ENCODE data around the gene FGF18. TPM values are rescaled to one million over a fixed set of nuclear protein-coding genes. Genes with fewer than 3 reads are reported as not detected.
"Not testable (repeated sequence)": the region's sequence is repeated elsewhere in the genome, so short reads cannot be mapped to it uniquely, and the experiment has no call there.

The FGF18 gene
- total RNA-seq, 1 donor from 2014 or later, result 1.2 TPM

GRCh38 chr5:171391996-171392577, 27.4 kb upstream of the FGF18 start:
- H3K4me3 Mint-ChIP-seq (ENCODE audit: unreplicated experiment), result peak overlapping the region; percentile 52
- Histone ChIP-seq H3K9me3 (ENCODE audit: insufficient read depth, low read depth, low read length) (no peaks in the 10 kb centered on the region), H3K4me2 (ENCODE audit: low read length) (peak overlapping the region; percentile 93), H3K4me3 (ENCODE audit: insufficient read depth, low read depth, low read length) (no peak overlapping the region), H2AFZ (ENCODE audit: low read depth, low read length) (no peak overlapping the region), H4K20me1 (ENCODE audit: insufficient read depth, low read length) (peaks cover 93% of the 10 kb centered on the region), H3K36me3 (ENCODE audit: insufficient read depth, low read length) (peaks cover 62% of the 10 kb centered on the region), H3K27ac (ENCODE audit: low read depth, low read length) (no peak overlapping the region), H3K27me3 (ENCODE audit: insufficient read depth, low read length) (no peaks in the 10 kb centered on the region), H3K79me2 (ENCODE audit: insufficient read depth, low read length) (peaks cover 94% of the 10 kb centered on the region), H3K9ac (ENCODE audit: low read length) (peak overlapping the region; percentile 8), H3K4me1 (ENCODE audit: insufficient read depth, low read length) (peaks cover 18% of the 10 kb centered on the region)
- peaks cover 9% of the 10 kb centered on the region for H3K4me1 Mint-ChIP-seq (ENCODE audit: low read depth, unreplicated experiment)
- H3K9me3 Mint-ChIP-seq (ENCODE audit: unreplicated experiment), result no peaks in the 10 kb centered on the region
- H3K36me3 Mint-ChIP-seq (ENCODE audit: low read depth, unreplicated experiment), result peaks cover 11% of the 10 kb centered on the region
- TF ChIP-seq, protein P1, sequence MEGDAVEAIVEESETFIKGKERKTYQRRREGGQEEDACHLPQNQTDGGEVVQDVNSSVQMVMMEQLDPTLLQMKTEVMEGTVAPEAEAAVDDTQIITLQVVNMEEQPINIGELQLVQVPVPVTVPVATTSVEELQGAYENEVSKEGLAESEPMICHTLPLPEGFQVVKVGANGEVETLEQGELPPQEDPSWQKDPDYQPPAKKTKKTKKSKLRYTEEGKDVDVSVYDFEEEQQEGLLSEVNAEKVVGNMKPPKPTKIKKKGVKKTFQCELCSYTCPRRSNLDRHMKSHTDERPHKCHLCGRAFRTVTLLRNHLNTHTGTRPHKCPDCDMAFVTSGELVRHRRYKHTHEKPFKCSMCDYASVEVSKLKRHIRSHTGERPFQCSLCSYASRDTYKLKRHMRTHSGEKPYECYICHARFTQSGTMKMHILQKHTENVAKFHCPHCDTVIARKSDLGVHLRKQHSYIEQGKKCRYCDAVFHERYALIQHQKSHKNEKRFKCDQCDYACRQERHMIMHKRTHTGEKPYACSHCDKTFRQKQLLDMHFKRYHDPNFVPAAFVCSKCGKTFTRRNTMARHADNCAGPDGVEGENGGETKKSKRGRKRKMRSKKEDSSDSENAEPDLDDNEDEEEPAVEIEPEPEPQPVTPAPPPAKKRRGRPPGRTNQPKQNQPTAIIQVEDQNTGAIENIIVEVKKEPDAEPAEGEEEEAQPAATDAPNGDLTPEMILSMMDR (IDR thresholded peaks at IDR 0.05; ENCODE audit: insufficient read depth, low read depth, low read length), result no peak
- TF ChIP-seq EZH2 (IDR thresholded peaks at IDR 0.05; ENCODE audit: insufficient read depth, low read length), result no peak
- no peak for FAIRE-seq
- no peak for DNase-seq (ENCODE audit: low read depth)
- no peak overlapping the region for H3K27ac Mint-ChIP-seq (ENCODE audit: unreplicated experiment)
- H3K27me3 Mint-ChIP-seq (ENCODE audit: low read depth, unreplicated experiment), result no peaks in the 10 kb centered on the region

DNA sequence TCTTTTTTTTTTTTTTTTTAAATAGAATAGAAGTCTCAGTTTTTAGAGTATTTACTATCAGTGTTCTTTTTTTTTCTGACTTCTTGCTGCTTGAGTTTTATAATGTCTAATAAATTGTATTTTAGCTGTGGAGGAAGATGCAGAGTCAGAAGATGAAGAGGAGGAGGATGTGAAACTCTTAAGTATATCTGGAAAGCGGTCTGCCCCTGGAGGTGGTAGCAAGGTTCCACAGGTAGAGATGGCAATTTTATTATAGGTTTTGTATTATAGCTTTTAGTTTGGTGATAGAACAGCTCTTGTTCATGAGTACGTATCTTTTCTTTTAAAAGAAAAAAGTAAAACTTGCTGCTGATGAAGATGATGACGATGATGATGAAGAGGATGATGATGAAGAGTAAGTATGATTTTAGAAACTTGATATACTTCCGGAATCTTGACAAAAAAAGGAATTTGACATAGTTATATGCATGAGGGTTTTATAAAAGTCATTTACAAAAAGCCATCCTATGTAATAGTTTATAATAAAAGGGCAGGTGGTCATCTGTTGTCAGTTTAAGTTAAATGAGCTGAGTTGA, 26.8 kb upstream of the FGF18 start:
- Histone ChIP-seq H3K9me3 (ENCODE audit: insufficient read depth, low read depth, low read length) (no peaks in the 10 kb centered on the region), H3K27ac (ENCODE audit: low read depth, low read length) (no peak overlapping the region), H3K4me1 (ENCODE audit: insufficient read depth, low read length) (peaks cover 18% of the 10 kb centered on the region), H3K9ac (ENCODE audit: low read length) (no peak overlapping the region), H4K20me1 (ENCODE audit: insufficient read depth, low read length) (peaks cover 99% of the 10 kb centered on the region), H3K36me3 (ENCODE audit: insufficient read depth, low read length) (peaks cover 68% of the 10 kb centered on the region), H2AFZ (ENCODE audit: low read depth, low read length) (no peak overlapping the region), H3K4me3 (ENCODE audit: insufficient read depth, low read depth, low read length) (no peak overlapping the region), H3K27me3 (ENCODE audit: insufficient read depth, low read length) (no peaks in the 10 kb centered on the region), H3K79me2 (ENCODE audit: insufficient read depth, low read length) (peaks cover 100% of the 10 kb centered on the region), H3K4me2 (ENCODE audit: low read length) (no peak overlapping the region)
- peaks cover 11% of the 10 kb centered on the region for H3K36me3 Mint-ChIP-seq (ENCODE audit: low read depth, unreplicated experiment)
- TF ChIP-seq, protein P1 (IDR thresholded peaks at IDR 0.05; ENCODE audit: insufficient read depth, low read depth, low read length), result no peak
- TF ChIP-seq EZH2 (IDR thresholded peaks at IDR 0.05; ENCODE audit: insufficient read depth, low read length), result no peak
- FAIRE-seq, result no peak
- no peak for DNase-seq (ENCODE audit: low read depth)
- no peak overlapping the region for H3K27ac Mint-ChIP-seq (ENCODE audit: unreplicated experiment)
- peak overlapping the region; percentile 52 for H3K4me3 Mint-ChIP-seq (ENCODE audit: unreplicated experiment)
- H3K9me3 Mint-ChIP-seq (ENCODE audit: unreplicated experiment), result no peaks in the 10 kb centered on the region
- peaks cover 14% of the 10 kb centered on the region for H3K4me1 Mint-ChIP-seq (ENCODE audit: low read depth, unreplicated experiment)
- no peaks in the 10 kb centered on the region for H3K27me3 Mint-ChIP-seq (ENCODE audit: low read depth, unreplicated experiment)

DNA sequence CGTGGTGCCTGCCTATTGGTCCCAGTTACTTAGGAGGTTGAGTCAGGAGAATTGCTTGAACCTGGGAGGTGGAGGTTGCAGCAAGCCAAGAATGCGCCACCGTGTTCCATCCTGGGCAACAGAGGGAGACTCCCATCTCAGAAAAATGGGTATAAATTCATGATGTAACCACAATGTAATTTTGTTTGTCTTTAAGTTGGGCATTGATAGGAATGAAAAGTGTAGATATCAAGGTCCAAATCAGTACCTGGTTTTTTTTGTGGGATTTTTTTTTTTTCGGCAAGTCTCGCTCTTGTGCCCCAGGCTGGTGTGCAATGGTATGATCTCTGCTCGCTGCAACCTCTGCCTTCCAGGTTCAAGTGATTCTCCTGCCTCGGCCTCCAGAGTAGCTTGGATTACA, 24.4 kb upstream of the FGF18 start:
- Histone ChIP-seq H3K79me2 (ENCODE audit: insufficient read depth, low read length) (peaks cover 100% of the 10 kb centered on the region), H3K27ac (ENCODE audit: low read depth, low read length) (no peak overlapping the region), H3K4me2 (ENCODE audit: low read length) (peak overlapping the region; percentile 0), H2AFZ (ENCODE audit: low read depth, low read length) (no peak overlapping the region), H3K9me3 (ENCODE audit: insufficient read depth, low read depth, low read length) (no peaks in the 10 kb centered on the region), H3K27me3 (ENCODE audit: insufficient read depth, low read length) (no peaks in the 10 kb centered on the region), H4K20me1 (ENCODE audit: insufficient read depth, low read length) (peaks cover 100% of the 10 kb centered on the region), H3K36me3 (ENCODE audit: insufficient read depth, low read length) (peaks cover 88% of the 10 kb centered on the region), H3K4me1 (ENCODE audit: insufficient read depth, low read length) (peaks cover 18% of the 10 kb centered on the region), H3K4me3 (ENCODE audit: insufficient read depth, low read depth, low read length) (no peak overlapping the region), H3K9ac (ENCODE audit: low read length) (no peak overlapping the region)
- Mint-ChIP-seq H3K36me3 (ENCODE audit: low read depth, unreplicated experiment) (peaks cover 19% of the 10 kb centered on the region), H3K4me1 (ENCODE audit: low read depth, unreplicated experiment) (peaks cover 17% of the 10 kb centered on the region), H3K4me3 (ENCODE audit: unreplicated experiment) (no peak overlapping the region), H3K9me3 (ENCODE audit: unreplicated experiment) (no peaks in the 10 kb centered on the region), H3K27ac (ENCODE audit: unreplicated experiment) (peak overlapping the region; percentile 58), H3K27me3 (ENCODE audit: low read depth, unreplicated experiment) (no peaks in the 10 kb centered on the region)
- no peak for FAIRE-seq
- TF ChIP-seq, protein P1 (IDR thresholded peaks at IDR 0.05; ENCODE audit: insufficient read depth, low read depth, low read length), result no peak
- DNase-seq (ENCODE audit: low read depth), result no peak

DNA sequence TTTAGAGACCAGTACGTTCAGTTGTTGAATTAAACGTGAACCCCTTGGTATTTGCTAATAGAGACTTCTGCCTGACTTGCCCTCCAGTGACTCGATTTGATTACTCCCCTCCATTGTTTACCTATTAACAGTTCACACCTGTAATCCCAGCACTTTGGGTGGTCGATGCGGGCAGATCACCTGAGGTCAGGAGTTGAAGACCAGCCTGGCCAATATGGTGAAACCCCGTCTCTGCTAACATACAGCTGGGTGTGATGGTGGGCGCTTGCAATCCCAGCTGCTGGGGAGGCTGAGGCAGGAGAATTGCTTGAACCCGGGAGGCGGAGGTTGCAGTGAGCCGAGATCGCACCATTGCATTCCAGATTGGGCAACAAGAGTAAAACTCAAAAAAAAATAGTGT, 22.9 kb upstream of the FGF18 start:
- H3K9ac ChIP-seq (ENCODE audit: low read length); H3K27me3 ChIP-seq (ENCODE audit: insufficient read depth, low read length); DNase-seq (ENCODE audit: low read depth); H3K9me3 Mint-ChIP-seq (ENCODE audit: unreplicated experiment); H3K27ac ChIP-seq (ENCODE audit: low read depth, low read length); H3K27me3 Mint-ChIP-seq (ENCODE audit: low read depth, unreplicated experiment); H3K9me3 ChIP-seq (ENCODE audit: insufficient read depth, low read depth, low read length); H2AFZ ChIP-seq (ENCODE audit: low read depth, low read length); H3K4me2 ChIP-seq (ENCODE audit: low read length); H3K4me3 Mint-ChIP-seq (ENCODE audit: unreplicated experiment); H3K4me3 ChIP-seq (ENCODE audit: insufficient read depth, low read depth, low read length); H3K4me1 ChIP-seq (ENCODE audit: insufficient read depth, low read length); FAIRE-seq: not testable (repeated sequence)
- H3K36me3 Mint-ChIP-seq (ENCODE audit: low read depth, unreplicated experiment), result peaks cover 22% of the 10 kb centered on the region
- peaks cover 11% of the 10 kb centered on the region for H3K4me1 Mint-ChIP-seq (ENCODE audit: low read depth, unreplicated experiment)
- Histone ChIP-seq H4K20me1 (ENCODE audit: insufficient read depth, low read length) (peaks cover 100% of the 10 kb centered on the region), H3K79me2 (ENCODE audit: insufficient read depth, low read length) (peaks cover 100% of the 10 kb centered on the region), H3K36me3 (ENCODE audit: insufficient read depth, low read length) (peaks cover 90% of the 10 kb centered on the region)
- peak overlapping the region; percentile 20 for H3K27ac Mint-ChIP-seq (ENCODE audit: unreplicated experiment)
